Mesenchymal stem cell (in vitro differentiated cells and primary cell): ENCODE measurements around the gene RFNG.

Source experiments
- DNase-seq: peaks from one replicate; pipeline ENCODE4 v3.0.0-alpha.2; 2013
- H2AFZ ChIP-seq: one replicate; pipeline ENCODE4 v1.6.1; 2013; ENCODE audit warnings: low read depth, mild to moderate bottlenecking, control low read depth, inconsistent platforms, low read length, moderate library complexity
- H2AK5ac ChIP-seq: 2 replicates; pipeline ENCODE4 v1.6.1; 2013; ENCODE audit warnings: low read length, moderate library complexity, mild to moderate bottlenecking, inconsistent platforms; ENCODE audit not compliant: severe bottlenecking
- H2BK120ac ChIP-seq: one replicate; pipeline ENCODE4 v1.6.1; 2013; ENCODE audit warnings: low read depth, mild to moderate bottlenecking, inconsistent platforms, low read length, moderate library complexity
- H2BK12ac ChIP-seq, 2 experiments: one replicate each; pipeline ENCODE4 v1.6.1; 2013; ENCODE audit warnings: inconsistent platforms in 2 of 2, low read length in 2 of 2, mild to moderate bottlenecking in 2 of 2, moderate library complexity in 2 of 2, control low read depth in 1 of 2
- H2BK15ac ChIP-seq: one replicate; pipeline ENCODE4 v1.6.1; 2013; ENCODE audit warnings: mild to moderate bottlenecking, low read depth, inconsistent platforms; ENCODE audit not compliant: poor library complexity, severe bottlenecking
- H2BK5ac ChIP-seq: 2 replicates; pipeline ENCODE4 v1.6.1; 2013; ENCODE audit warnings: low read depth, mild to moderate bottlenecking, low read length, control low read depth, inconsistent platforms; ENCODE audit not compliant: poor library complexity, severe bottlenecking
- H3K14ac ChIP-seq, 2 experiments: one replicate each; pipeline ENCODE4 v1.6.1; 2013; ENCODE audit warnings: inconsistent platforms in 2 of 2, low read length in 2 of 2, control low read depth in 1 of 2, mild to moderate bottlenecking in 1 of 2, moderate library complexity in 1 of 2
- H3K18ac ChIP-seq, 2 experiments: one replicate each; pipeline ENCODE4 v1.6.1; 2013; ENCODE audit warnings: inconsistent platforms in 2 of 2, low read length in 2 of 2, control low read depth in 1 of 2, low read depth in 1 of 2, mild to moderate bottlenecking in 1 of 2
- H3K23ac ChIP-seq, 2 experiments: one replicate each; pipeline ENCODE4 v1.6.1; 2013; ENCODE audit warnings: inconsistent platforms in 2 of 2, low read length in 2 of 2, mild to moderate bottlenecking in 2 of 2, moderate library complexity in 2 of 2, control low read depth in 1 of 2
- H3K27ac ChIP-seq: 2 replicates; pipeline ENCODE4 v1.5.1; 2013; ENCODE audit warnings: mild to moderate bottlenecking, moderate library complexity, low read length, control low read depth, inconsistent platforms; ENCODE audit not compliant: poor library complexity, severe bottlenecking
- H3K27me3 ChIP-seq, 2 experiments: 2 replicates each; pipeline versions ENCODE4 v1.6.1 to v1.7.0; 2013; ENCODE audit warnings: low read length in 2 of 2, mild to moderate bottlenecking in 2 of 2, moderate library complexity in 2 of 2, control low read depth in 1 of 2, inconsistent platforms in 1 of 2; ENCODE audit not compliant: control insufficient read depth in 1 of 2, insufficient read depth in 1 of 2
- H3K36me3 ChIP-seq, 2 experiments: 2 replicates each; pipeline versions ENCODE4 v1.6.1 to v1.7.0; 2013; ENCODE audit warnings: low read length in 2 of 2, control low read depth in 1 of 2, inconsistent platforms in 1 of 2, low read depth in 1 of 2, mild to moderate bottlenecking in 1 of 2; ENCODE audit not compliant: insufficient read depth in 2 of 2, control insufficient read depth in 1 of 2
- H3K4ac ChIP-seq, 2 experiments: one replicate each; pipeline ENCODE4 v1.6.1; 2013; ENCODE audit warnings: inconsistent platforms in 2 of 2, low read length in 2 of 2, mild to moderate bottlenecking in 2 of 2, moderate library complexity in 2 of 2, control low read depth in 1 of 2, low read depth in 1 of 2
- H3K4me1 ChIP-seq: 2 replicates; pipeline ENCODE4 v1.6.1; 2013; ENCODE audit warnings: low read depth, low read length, control low read depth; ENCODE audit not compliant: control insufficient read depth, insufficient read depth
- H3K4me2 ChIP-seq: 2 replicates; pipeline ENCODE4 v1.6.1; 2013; ENCODE audit warnings: low read length, mild to moderate bottlenecking, inconsistent platforms; ENCODE audit not compliant: poor library complexity, severe bottlenecking
- H3K4me3 ChIP-seq, 2 experiments: 2 replicates each; pipeline versions ENCODE4 v1.5.1 to v1.7.0; 2013; ENCODE audit warnings: low read length in 2 of 2, mild to moderate bottlenecking in 2 of 2, control low read depth in 1 of 2, low read depth in 1 of 2; ENCODE audit not compliant: insufficient read depth in 1 of 2
- H3K79me1 ChIP-seq: replicated peaks from 2 replicates; pipeline ENCODE4 v1.6.1; 2013; ENCODE audit warnings: mild to moderate bottlenecking, control low read depth, low read length, inconsistent platforms; ENCODE audit not compliant: poor library complexity, severe bottlenecking
- H3K9ac ChIP-seq: 2 replicates; pipeline ENCODE4 v1.7.0; 2013; ENCODE audit warnings: mild to moderate bottlenecking, low read length, moderate library complexity
- H3K9me3 ChIP-seq: 2 replicates; pipeline ENCODE4 v1.7.0; 2013; ENCODE audit warnings: mild to moderate bottlenecking, low read length; ENCODE audit not compliant: control insufficient read depth
- H4K8ac ChIP-seq: one replicate; pipeline ENCODE4 v1.6.1; 2013; ENCODE audit warnings: inconsistent platforms, mild to moderate bottlenecking, low read length, moderate library complexity
- H4K91ac ChIP-seq: one replicate; pipeline ENCODE4 v1.6.1; 2013; ENCODE audit warnings: mild to moderate bottlenecking, low read length, inconsistent platforms
- WGBS: methylation state at CpG from one replicate; pipeline ENCODE4 v1.1.7; 2013; ENCODE audit warnings: mixed read lengths; 5-methylcytosine and 5-hydroxymethylcytosine counted together

RFNG gene

DNA sequence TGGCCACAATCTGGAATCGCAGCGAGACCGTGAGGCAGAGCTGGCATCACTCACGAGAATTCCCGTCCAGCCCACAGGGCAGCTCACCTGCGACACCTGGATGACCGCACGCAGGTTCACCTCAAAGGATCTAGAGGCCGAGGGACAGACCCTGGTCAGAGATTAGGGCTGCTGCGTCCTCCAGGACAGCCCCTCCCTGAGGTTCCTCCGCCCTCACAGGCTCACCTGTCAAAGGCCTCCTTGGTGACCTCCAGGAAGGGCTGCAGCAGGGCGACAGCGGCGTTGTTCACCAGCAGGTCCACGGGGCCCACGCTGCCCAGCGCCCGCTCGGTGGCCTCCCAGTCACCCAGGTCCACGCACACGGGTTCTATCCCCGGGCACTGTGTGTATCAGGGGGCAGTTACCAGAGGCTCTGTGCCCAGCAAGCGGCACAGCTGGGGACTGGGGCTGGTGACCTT lies 14.9 kb downstream of the RFNG start:
- WGBS: 58% methylated on average over 23 of the region's 23 CpGs
- Histone ChIP-seq H2BK12ac (peak overlapping the region; percentile 11 to 17), H3K4me1 (peaks cover 21% of the 10 kb centered on the region), H3K79me1 (peaks cover 15% of the 10 kb centered on the region), H3K9ac (peak overlapping the region; percentile 83), H3K18ac (peak overlapping the region; percentile 5 to 11), H3K27me3 (peaks cover 0 to 12% of the 10 kb centered on the region in 2 experiments), H2BK15ac (peak overlapping the region; percentile 70), H2AK5ac (no peak overlapping the region), H3K9me3 (no peaks in the 10 kb centered on the region), H3K23ac (no peak overlapping the region), H3K4ac (peak overlapping the region in 1 of 2 experiments; percentile 66), H2AFZ (no peak overlapping the region), H3K4me2 (peak overlapping the region; percentile 75), H2BK5ac (no peak overlapping the region), H4K91ac (peak overlapping the region; percentile 62), H3K4me3 (peak overlapping the region; percentile 66 to 86), H3K27ac (peak overlapping the region; percentile 15), H3K36me3 (peaks cover 0 to 24% of the 10 kb centered on the region in 2 experiments), H3K14ac (peak overlapping the region in 1 of 2 experiments; percentile 8), H2BK120ac (no peak overlapping the region), H4K8ac (peak overlapping the region; percentile 5)
- no peak for DNase-seq

DNA sequence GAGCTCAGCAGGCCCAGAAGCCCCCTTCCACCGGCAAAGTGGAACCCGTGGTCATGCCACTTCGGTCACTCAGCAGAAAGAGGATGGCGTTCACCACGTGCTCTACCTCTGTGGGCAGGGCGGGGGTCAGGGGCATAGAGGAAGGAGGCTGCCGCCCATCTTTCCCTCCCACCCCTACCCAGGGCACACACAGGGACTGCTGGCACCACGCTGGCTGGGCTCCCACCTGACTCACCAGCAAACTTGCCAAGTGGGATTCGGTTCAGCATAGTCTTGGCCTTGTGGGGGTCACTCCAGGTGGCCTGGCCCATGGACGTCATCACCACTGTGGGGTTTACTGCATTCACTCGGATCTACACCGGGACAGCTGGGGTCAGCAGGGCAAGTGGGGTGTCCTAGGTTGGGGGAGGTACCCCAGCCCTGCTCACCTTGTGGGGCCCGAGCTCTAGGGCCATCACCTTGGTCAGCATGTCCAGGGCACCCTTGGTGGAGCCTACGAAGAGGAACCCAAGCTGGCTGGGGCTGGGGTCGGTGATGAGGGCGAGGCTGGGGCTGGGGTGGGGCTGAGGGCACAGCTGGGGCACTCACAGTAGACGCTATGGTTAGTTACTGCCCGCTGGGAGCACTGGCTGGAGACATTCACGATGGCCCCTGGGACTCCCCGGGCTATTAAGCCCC lies 15.5 kb downstream of the RFNG start:
- no peak overlapping the region for H2AFZ ChIP-seq
- H4K91ac ChIP-seq: peak overlapping the region; percentile 62
- H3K4me3 ChIP-seq: peak overlapping the region in 1 of 2 experiments; percentile 86
- H2BK5ac ChIP-seq: no peak overlapping the region
- H3K14ac ChIP-seq: no peak overlapping the region
- H2BK12ac ChIP-seq: peak overlapping the region in 1 of 2 experiments; percentile 45
- peaks cover 15% of the 10 kb centered on the region for H3K79me1 ChIP-seq
- peaks cover 0 to 12% of the 10 kb centered on the region in 2 experiments for H3K27me3 ChIP-seq
- H3K4me1 ChIP-seq: peaks cover 21% of the 10 kb centered on the region
- no peak overlapping the region for H2BK120ac ChIP-seq
- H3K23ac ChIP-seq: no peak overlapping the region
- peak overlapping the region; percentile 70 for H2BK15ac ChIP-seq
- H4K8ac ChIP-seq: no peak overlapping the region
- DNase-seq: no peak
- no peak overlapping the region for H2AK5ac ChIP-seq
- H3K9me3 ChIP-seq: no peaks in the 10 kb centered on the region
- no peak overlapping the region for H3K4ac ChIP-seq
- no peak overlapping the region for H3K18ac ChIP-seq
- H3K27ac ChIP-seq: no peak overlapping the region
- peak overlapping the region; percentile 75 for H3K4me2 ChIP-seq
- H3K36me3 ChIP-seq: peaks cover 0 to 24% of the 10 kb centered on the region in 2 experiments
- peak overlapping the region; percentile 83 for H3K9ac ChIP-seq
- 97% methylated on average over 16 of the region's 20 CpGs for WGBS

DNA sequence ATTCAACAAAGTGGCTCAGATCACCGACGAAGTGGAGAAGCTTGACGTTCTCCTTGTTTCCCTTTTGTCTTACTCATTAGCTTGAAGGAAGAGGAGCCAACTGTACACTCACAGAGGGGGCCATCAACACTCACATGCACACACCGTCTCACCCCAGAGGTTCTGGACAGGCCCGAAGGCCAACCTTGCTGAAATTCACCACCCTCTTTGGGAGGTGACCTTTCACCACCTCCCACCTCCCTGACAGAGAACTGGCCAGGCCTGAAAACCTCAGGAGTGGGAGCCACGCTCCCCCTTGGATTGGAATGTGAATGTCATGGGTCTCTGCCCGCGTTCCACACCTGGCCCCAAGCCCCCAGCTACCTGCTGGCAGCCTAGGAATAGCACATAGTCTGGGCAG lies 16.1 kb downstream of the RFNG start:
- WGBS: 93% methylated on average over 8 of the region's 8 CpGs
- Histone ChIP-seq H4K8ac (no peak overlapping the region), H3K27ac (no peak overlapping the region), H2BK12ac (no peak overlapping the region), H2BK120ac (no peak overlapping the region), H3K27me3 (peaks cover 0 to 12% of the 10 kb centered on the region in 2 experiments), H3K4me2 (no peak overlapping the region), H3K9ac (no peak overlapping the region), H2AK5ac (no peak overlapping the region), H3K4me3 (no peak overlapping the region), H3K14ac (no peak overlapping the region), H2AFZ (no peak overlapping the region), H3K4me1 (peaks cover 25% of the 10 kb centered on the region), H2BK5ac (no peak overlapping the region), H3K4ac (no peak overlapping the region), H2BK15ac (no peak overlapping the region), H4K91ac (no peak overlapping the region), H3K36me3 (peaks cover 0 to 24% of the 10 kb centered on the region in 2 experiments), H3K9me3 (no peaks in the 10 kb centered on the region), H3K18ac (no peak overlapping the region), H3K23ac (no peak overlapping the region), H3K79me1 (peaks cover 15% of the 10 kb centered on the region)
- no peak for DNase-seq

DNA sequence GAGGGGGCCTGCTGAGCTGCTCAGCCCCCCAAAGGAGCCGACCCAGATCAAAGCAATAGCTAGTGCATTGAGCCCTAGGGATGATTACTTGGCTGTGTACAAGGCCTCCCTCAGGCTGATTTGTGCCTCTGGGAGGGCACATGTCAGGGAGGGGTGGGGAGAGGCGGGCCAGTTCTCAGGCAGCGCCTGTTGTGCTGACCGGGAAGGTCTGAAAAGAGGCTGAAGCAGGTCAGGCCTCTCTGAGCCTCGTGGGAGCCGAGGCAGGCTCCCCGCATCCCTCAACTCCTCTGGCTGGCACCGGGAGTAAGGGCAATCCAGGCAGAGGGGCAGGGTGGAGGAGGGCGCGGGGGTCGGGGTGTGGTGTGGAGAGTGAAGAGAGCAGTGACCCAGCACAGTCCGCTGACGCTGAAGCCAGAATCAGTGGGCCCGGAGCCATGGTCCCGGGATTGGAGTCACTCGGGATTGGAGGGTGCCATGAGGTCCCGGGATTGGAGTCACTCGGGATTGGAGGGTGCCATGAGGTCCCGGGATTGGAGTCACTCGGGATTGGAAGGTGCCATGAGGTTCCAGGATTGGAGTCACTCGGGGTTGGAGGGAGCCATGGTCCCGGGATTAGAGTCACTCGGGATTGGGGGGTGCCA lies 17.1 kb downstream of the RFNG start:
- H3K4me1 ChIP-seq: peaks cover 29% of the 10 kb centered on the region
- no peak overlapping the region for H3K14ac ChIP-seq
- H2AFZ ChIP-seq: no peak overlapping the region
- WGBS: 90% methylated on average over 23 of the region's 23 CpGs
- no peaks in the 10 kb centered on the region for H3K9me3 ChIP-seq
- no peak overlapping the region for H2BK5ac ChIP-seq
- H3K18ac ChIP-seq: no peak overlapping the region
- DNase-seq: no peak
- H3K4me3 ChIP-seq: no peak overlapping the region
- H2BK15ac ChIP-seq: no peak overlapping the region
- H3K79me1 ChIP-seq: peaks cover 15% of the 10 kb centered on the region
- no peak overlapping the region for H2BK12ac ChIP-seq
- no peak overlapping the region for H2AK5ac ChIP-seq
- H4K91ac ChIP-seq: no peak overlapping the region
- H2BK120ac ChIP-seq: no peak overlapping the region
- H4K8ac ChIP-seq: no peak overlapping the region
- H3K23ac ChIP-seq: no peak overlapping the region
- no peak overlapping the region for H3K4me2 ChIP-seq
- H3K36me3 ChIP-seq: peaks cover 0 to 31% of the 10 kb centered on the region in 2 experiments
- no peak overlapping the region for H3K27ac ChIP-seq
- H3K27me3 ChIP-seq: peaks cover 0 to 12% of the 10 kb centered on the region in 2 experiments
- no peak overlapping the region for H3K4ac ChIP-seq
- no peak overlapping the region for H3K9ac ChIP-seq
